Astrocyte (in vitro differentiated cells and primary cell): ENCODE data around the gene ZNF618. TPM values are rescaled to one million over a fixed set of nuclear protein-coding genes. Genes with fewer than 3 reads are reported as not detected.

ENCODE experiments used
- DNase-seq: peaks from one replicate; pipeline ENCODE4 v3.0.0-alpha.2; 2010; ENCODE audit warnings: low read depth
- FAIRE-seq: peaks from 2 replicates; lab custom pipeline; 2011; peaks lifted over from hg19 to GRCh38; lab: Jason Lieb, UNC
- H2AFZ ChIP-seq: 2 replicates; pipeline ENCODE4 v1.6.0; 2012; ENCODE audit warnings: low read depth, low read length, inconsistent platforms
- H3K27ac ChIP-seq: 2 replicates; pipeline ENCODE4 v1.5.1; 2011; ENCODE audit warnings: low read depth, low read length, inconsistent platforms
- H3K27me3 ChIP-seq: 2 replicates; pipeline ENCODE4 v1.6.0; 2011; ENCODE audit warnings: low read length, inconsistent platforms; ENCODE audit not compliant: insufficient read depth
- H3K36me3 ChIP-seq: 2 replicates; pipeline ENCODE4 v1.5.1; 2011; ENCODE audit warnings: low read length, inconsistent platforms; ENCODE audit not compliant: insufficient read depth
- H3K4me1 ChIP-seq: 2 replicates; pipeline ENCODE4 v1.5.1; 2011; ENCODE audit warnings: low read length, inconsistent platforms; ENCODE audit not compliant: insufficient read depth
- H3K4me2 ChIP-seq: 2 replicates; pipeline ENCODE4 v1.6.0; 2012; ENCODE audit warnings: low read length, inconsistent platforms
- H3K4me3 ChIP-seq: 2 replicates; pipeline ENCODE4 v1.5.1; 2011; ENCODE audit warnings: low read depth, mild to moderate bottlenecking, low read length, inconsistent platforms; ENCODE audit not compliant: insufficient read depth
- H3K79me2 ChIP-seq: 2 replicates; pipeline ENCODE4 v1.6.0; 2012; ENCODE audit warnings: mild to moderate bottlenecking, low read length, inconsistent platforms; ENCODE audit not compliant: insufficient read depth
- H3K9ac ChIP-seq: 2 replicates; pipeline ENCODE4 v1.6.0; 2012; ENCODE audit warnings: mild to moderate bottlenecking, low read length, inconsistent platforms
- H3K9me3 ChIP-seq: 2 replicates; pipeline ENCODE4 v1.5.1; 2012; ENCODE audit warnings: low read depth, mild to moderate bottlenecking, low read length, inconsistent platforms; ENCODE audit not compliant: insufficient read depth
- H4K20me1 ChIP-seq: 2 replicates; pipeline ENCODE4 v1.6.0; 2012; ENCODE audit warnings: low read length, inconsistent platforms; ENCODE audit not compliant: insufficient read depth
- H3K27ac Mint-ChIP-seq: one replicate; pipeline ENCODE4 v1.8.0; 2021; ENCODE audit warnings: mild to moderate bottlenecking, mixed read lengths; ENCODE audit not compliant: unreplicated experiment
- H3K27me3 Mint-ChIP-seq: one replicate; pipeline ENCODE4 v1.8.0; 2021; ENCODE audit warnings: low read depth, mixed read lengths; ENCODE audit not compliant: unreplicated experiment
- H3K36me3 Mint-ChIP-seq: one replicate; pipeline ENCODE4 v1.8.0; 2021; ENCODE audit warnings: low read depth, mixed read lengths; ENCODE audit not compliant: unreplicated experiment
- H3K4me1 Mint-ChIP-seq: one replicate; pipeline ENCODE4 v1.8.0; 2021; ENCODE audit warnings: low read depth, mixed read lengths; ENCODE audit not compliant: unreplicated experiment
- H3K4me3 Mint-ChIP-seq: one replicate; pipeline ENCODE4 v1.8.0; 2021; ENCODE audit warnings: mild to moderate bottlenecking, moderate library complexity, mixed read lengths; ENCODE audit not compliant: unreplicated experiment
- H3K9me3 Mint-ChIP-seq: one replicate; pipeline ENCODE4 v1.8.0; 2021; ENCODE audit warnings: mild to moderate bottlenecking, mixed read lengths; ENCODE audit not compliant: unreplicated experiment
- EZH2 ChIP-seq: IDR thresholded peaks from 2 replicates; pipeline ENCODE4 v1.6.1; 2012; ENCODE audit warnings: mild to moderate bottlenecking, low read length, inconsistent platforms; ENCODE audit not compliant: insufficient read depth
- total RNA-seq: library from RNA; stranded (reverse); gene quantifications from 2 replicates; pipeline ENCODE4 v1.2.1, GENCODE V29; 2021
- TF ChIP-seq, protein P1 (sequence below): IDR thresholded peaks from 2 replicates; pipeline ENCODE4 v1.5.1; 2011; ENCODE audit warnings: low read depth, mild to moderate bottlenecking, inconsistent platforms, low read length, moderate library complexity; ENCODE audit not compliant: insufficient read depth

ZNF618 gene
- total RNA-seq, 1 donor from 2014 or later: 30.1 TPM

GRCh38 chr9:114057161-114057885 is 181.2 kb downstream of the ZNF618 start:
- H3K9ac ChIP-seq: no peak overlapping the region
- peaks cover 6% of the 10 kb centered on the region for H3K36me3 ChIP-seq
- DNase-seq: no peak
- FAIRE-seq: no peak
- no peaks in the 10 kb centered on the region for H3K9me3 ChIP-seq
- peaks cover 25% of the 10 kb centered on the region for H3K36me3 Mint-ChIP-seq
- H3K27me3 ChIP-seq: no peaks in the 10 kb centered on the region
- no peaks in the 10 kb centered on the region for H3K4me1 ChIP-seq
- no peaks in the 10 kb centered on the region for H3K4me1 Mint-ChIP-seq
- H3K4me3 ChIP-seq: no peak overlapping the region
- peaks cover 9% of the 10 kb centered on the region for H3K27me3 Mint-ChIP-seq
- no peak overlapping the region for H3K4me2 ChIP-seq
- H3K79me2 ChIP-seq: no peaks in the 10 kb centered on the region
- no peak overlapping the region for H2AFZ ChIP-seq
- H3K4me3 Mint-ChIP-seq: no peak overlapping the region
- peaks cover 4% of the 10 kb centered on the region for H4K20me1 ChIP-seq
- peaks cover 2% of the 10 kb centered on the region for H3K9me3 Mint-ChIP-seq
- H3K27ac Mint-ChIP-seq: no peak overlapping the region
- no peak overlapping the region for H3K27ac ChIP-seq
- no peak for TF ChIP-seq EZH2
- TF ChIP-seq, protein P1, sequence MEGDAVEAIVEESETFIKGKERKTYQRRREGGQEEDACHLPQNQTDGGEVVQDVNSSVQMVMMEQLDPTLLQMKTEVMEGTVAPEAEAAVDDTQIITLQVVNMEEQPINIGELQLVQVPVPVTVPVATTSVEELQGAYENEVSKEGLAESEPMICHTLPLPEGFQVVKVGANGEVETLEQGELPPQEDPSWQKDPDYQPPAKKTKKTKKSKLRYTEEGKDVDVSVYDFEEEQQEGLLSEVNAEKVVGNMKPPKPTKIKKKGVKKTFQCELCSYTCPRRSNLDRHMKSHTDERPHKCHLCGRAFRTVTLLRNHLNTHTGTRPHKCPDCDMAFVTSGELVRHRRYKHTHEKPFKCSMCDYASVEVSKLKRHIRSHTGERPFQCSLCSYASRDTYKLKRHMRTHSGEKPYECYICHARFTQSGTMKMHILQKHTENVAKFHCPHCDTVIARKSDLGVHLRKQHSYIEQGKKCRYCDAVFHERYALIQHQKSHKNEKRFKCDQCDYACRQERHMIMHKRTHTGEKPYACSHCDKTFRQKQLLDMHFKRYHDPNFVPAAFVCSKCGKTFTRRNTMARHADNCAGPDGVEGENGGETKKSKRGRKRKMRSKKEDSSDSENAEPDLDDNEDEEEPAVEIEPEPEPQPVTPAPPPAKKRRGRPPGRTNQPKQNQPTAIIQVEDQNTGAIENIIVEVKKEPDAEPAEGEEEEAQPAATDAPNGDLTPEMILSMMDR: no peak

DNA sequence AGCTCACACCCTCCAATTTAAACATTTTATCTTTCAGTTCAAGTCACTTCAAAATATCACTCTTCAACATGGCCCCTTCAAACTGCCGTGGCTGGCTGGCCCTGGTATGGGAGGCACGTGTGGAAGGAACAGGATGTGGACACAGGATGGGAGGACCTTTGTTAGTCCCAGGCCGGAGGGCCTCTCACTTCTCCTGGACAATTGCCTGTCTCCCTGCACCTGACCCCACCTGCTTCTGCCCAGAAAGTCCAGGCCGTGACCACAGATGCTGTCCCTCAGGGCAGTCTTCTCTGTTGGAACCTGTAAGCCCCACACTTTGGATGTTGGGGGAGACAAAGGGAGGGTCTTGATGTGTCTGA is 182.6 kb downstream of the ZNF618 start:
- no peak overlapping the region for H3K27ac ChIP-seq
- peaks cover 15% of the 10 kb centered on the region for H3K27me3 Mint-ChIP-seq
- H3K4me1 ChIP-seq: no peaks in the 10 kb centered on the region
- no peaks in the 10 kb centered on the region for H3K79me2 ChIP-seq
- no peak overlapping the region for H3K9ac ChIP-seq
- peaks cover 3% of the 10 kb centered on the region for H3K36me3 ChIP-seq
- no peak overlapping the region for H3K4me2 ChIP-seq
- FAIRE-seq: no peak
- TF ChIP-seq, protein P1: no peak
- no peak for TF ChIP-seq EZH2
- DNase-seq: no peak
- peaks cover 4% of the 10 kb centered on the region for H3K9me3 Mint-ChIP-seq
- H3K4me1 Mint-ChIP-seq: no peaks in the 10 kb centered on the region
- H3K27me3 ChIP-seq: peaks cover 2% of the 10 kb centered on the region
- H3K4me3 ChIP-seq: no peak overlapping the region
- H3K9me3 ChIP-seq: no peaks in the 10 kb centered on the region
- H3K36me3 Mint-ChIP-seq: peaks cover 15% of the 10 kb centered on the region
- H3K27ac Mint-ChIP-seq: no peak overlapping the region
- peaks cover 4% of the 10 kb centered on the region for H4K20me1 ChIP-seq
- no peak overlapping the region for H3K4me3 Mint-ChIP-seq
- no peak overlapping the region for H2AFZ ChIP-seq
